HG03442 (cell line): Measurements from ENCODE around the gene PTCSC3.
"Not testable (repeated sequence)": the region's sequence is repeated elsewhere in the genome, so short reads cannot be mapped to it uniquely, and the experiment has no call there.

Experiments used
- ATAC-seq: cut with Tn5 transposase; IDR thresholded peaks from one replicate; pipeline ENCODE4 v1.9.1; 2021; ENCODE audit warnings: mild to moderate bottlenecking, moderate library complexity; ENCODE audit not compliant: unreplicated experiment

Gene PTCSC3

DNA sequence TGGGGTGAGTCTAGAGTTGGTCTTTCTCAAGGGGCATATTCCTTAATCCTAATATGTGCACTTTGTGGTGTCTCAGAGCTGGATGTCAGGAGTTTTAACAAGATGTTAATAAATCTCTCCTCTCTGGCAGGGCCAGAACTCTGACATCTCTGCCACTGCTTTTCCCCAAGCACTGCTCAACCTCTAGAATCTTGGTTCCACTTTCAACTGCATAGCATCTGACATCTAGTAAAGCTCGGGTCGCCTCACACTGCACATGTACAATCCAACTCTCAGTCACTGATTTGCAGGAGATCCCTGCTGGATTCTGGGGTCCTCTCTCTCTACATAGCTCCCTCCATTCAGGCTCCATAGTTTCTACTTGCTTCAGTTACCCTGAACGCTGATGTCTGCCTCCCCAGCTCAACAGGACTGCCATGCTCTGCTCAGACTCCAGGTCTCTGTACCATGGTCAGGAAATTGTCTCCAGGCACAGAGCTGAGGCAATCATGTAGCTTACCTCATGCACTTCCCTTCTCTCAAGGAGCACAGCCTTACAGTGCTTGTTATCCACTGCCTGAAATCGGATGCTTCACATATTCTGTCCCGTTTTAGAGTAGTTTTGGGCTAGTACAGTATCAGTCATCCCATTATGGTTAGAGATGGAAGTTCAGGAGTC lies 1.6 kb downstream of the PTCSC3 start:
- ATAC-seq, result no peak

DNA sequence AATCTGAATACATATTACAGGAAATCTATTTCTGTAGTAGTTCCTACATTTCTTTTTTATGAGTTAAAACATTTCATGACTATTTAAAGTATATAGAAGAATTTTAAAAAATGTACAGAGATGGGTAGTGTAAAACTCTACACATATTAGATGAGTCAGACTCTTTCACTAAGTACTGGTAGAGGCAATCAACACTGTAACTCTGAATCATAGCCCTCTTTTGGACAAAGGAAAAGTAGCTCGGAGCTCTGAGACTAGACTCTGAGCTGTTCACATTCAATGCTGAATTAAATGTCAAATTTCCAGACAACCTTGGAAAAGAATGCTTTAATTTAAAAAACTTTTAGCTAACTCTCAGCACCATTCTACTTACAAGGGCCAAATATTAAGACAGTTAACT lies 3.4 kb downstream of the PTCSC3 start:
- ATAC-seq, result no peak

DNA sequence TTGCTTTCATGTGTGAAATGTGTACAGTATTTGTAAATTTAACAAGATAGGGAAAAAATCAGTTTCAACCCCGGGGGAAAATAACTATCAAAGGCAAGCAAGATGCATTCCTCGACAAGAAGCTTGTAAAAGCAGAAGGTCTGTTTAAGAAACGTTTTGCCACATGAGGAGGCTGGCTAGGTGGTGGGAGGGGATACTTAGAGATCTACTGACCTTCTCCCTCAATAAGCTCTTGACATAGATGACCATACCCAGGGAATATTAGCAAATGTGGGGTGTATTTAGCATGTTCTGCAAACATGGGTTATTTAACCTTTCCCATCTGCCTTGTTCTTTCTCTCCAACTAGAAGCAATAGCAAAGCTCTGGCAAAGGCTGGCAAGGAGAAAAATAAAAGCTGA lies 4.9 kb downstream of the PTCSC3 start:
- no peak for ATAC-seq

DNA sequence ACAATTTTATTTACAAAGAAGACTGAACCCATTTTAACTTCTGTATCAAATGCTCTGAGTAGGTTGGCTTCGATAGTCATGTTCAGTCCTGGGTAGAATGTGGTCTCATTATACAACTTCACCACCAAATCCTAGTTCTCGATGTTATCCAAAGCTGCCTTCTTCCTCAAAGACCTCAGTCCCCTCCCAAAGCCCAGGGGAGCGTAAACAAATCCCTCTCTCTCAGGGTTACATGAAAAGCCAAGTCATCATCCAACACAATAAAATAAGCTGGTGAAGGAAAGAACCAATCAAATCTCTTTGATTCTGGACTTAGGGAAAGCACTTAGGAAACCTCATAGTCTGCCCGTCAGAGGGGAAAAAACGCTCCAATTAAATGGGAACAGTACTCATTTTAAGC lies 9.1 kb downstream of the PTCSC3 start:
- ATAC-seq, result no peak

DNA sequence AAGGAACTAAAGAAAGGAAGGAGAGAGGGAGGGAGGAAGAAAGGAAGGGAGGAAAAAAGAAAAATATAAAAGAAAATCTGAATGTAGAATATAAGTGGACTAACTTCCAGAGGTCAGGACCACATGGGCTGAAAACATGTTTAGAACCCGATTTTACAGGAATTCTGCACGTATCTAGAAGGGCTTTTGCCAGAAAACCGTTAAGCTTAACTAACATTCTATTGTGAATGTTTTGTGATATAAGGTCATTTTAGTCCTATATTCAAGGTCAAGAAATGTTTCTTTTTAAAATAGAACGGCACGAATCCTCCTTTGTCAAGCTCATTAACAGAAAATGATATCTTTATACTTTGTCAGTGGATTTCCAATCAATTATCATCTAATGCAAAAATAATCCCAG lies 13.1 kb downstream of the PTCSC3 start:
- ATAC-seq, result no peak

DNA sequence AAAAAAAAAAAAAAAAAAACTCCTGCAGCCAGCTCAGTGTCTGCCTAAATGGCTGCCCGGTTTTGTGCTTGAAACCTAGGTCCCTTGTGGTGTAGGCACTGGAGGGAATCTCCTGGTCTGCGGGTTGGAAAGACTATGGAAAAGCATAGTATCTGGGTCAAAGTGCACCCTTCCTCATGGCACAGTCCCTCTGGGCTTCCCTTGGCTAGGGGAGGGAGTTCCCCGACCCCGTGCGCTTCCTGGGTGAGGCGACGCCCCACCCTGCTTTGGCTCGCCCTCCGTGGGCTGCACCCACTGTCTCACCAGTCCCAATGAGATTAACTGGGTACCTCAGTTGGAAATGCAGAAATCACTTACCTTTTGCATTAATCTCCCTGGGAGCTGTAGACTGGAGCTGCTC lies 14.3 kb downstream of the PTCSC3 start:
- no peak for ATAC-seq

DNA sequence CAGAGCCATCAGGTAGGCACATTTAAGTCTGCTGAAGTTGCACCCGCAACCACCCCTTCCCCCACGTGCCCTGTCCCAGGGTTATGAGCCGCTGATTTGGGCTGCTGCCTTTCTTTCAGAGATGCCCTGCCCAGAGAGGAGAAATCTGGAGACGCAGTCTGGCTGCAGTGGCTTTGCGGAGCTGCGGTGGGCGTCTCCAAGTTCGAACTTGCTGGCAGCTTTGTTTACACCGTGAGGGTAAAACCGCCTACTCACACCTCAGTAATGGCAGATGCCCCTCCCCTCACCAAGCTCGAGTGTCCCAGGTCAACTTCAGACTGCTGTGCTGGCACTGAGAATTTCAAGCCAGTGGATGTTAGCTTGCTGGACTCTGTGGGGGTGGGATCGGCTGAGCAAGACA lies 14.7 kb downstream of the PTCSC3 start:
- no peak for ATAC-seq

DNA sequence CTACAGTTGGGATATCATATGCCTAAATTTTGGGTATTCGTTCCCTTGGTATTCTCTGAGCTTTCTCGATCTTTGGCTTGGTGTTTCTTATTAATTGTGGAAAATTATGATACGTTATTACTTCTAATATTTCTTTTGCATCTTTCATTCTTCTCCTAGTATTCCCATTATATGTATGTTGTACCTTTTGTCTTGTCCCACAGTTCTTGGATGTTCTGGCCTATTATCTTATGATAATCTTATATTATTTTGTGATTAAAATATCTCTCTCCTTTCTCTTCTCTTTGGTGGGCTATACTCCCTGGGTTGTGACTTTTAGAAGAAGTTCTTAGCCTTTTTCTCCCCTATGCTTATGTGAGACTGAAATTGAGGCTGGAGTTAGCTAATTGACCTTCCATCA lies 25.2 kb downstream of the PTCSC3 start:
- ATAC-seq, result no peak

DNA sequence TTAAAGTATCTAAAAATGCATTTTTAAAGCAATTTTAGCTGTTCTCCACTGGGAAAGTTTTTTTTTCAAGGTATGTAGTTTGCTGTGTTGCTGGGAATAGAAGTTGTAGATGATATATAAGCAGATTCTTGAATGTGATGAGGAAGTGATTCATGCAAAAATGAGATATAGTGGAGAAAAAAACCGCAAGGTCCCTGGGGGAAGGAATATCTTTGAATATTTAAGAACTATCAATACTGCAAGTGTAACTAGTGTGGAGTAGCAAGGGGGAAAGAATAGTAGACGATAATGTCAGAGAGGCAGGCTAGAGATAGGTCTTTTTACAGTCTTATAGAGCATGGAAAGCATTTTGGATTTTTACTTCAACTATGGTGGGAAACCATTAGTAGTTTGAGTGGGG lies 42.5 kb downstream of the PTCSC3 start:
- ATAC-seq, result no peak

DNA sequence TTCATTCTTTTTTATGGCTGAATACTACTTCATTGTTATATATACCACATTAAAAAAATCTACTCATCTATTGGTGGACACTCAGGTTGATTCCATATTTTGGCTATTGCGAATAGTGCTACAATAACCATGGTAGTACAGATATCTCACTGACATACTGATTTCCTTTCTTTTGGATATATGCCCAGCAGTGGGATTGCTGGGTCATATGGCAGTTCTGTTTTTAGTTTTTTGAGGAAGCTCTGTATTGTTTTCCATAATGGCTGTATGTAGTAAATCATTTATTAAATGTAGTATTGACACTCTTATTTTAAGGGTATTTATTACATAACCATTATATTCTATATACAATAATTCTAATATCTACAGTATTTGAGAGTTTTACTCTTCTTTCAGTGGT lies 43.7 kb downstream of the PTCSC3 start:
- ATAC-seq, result no peak

DNA sequence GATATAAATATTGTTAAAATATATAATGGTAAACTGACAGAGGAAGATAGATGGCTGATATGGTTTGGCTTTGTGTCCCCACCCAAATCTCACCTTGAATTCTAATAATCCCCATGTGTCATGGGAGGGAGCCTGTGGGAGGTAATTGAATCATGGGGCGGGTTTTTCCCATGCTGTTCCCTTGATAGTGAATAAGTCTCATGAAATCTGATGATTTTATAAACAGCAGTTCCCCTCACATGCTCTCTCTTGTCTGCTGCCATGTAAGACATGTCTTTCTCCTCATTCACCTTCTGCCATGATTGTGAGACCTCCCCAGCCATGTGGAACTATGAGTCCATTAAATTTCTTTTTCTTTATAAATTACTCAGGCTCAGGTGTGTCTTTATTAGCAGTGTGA lies 46.3 kb downstream of the PTCSC3 start:
- ATAC-seq, result no peak

DNA sequence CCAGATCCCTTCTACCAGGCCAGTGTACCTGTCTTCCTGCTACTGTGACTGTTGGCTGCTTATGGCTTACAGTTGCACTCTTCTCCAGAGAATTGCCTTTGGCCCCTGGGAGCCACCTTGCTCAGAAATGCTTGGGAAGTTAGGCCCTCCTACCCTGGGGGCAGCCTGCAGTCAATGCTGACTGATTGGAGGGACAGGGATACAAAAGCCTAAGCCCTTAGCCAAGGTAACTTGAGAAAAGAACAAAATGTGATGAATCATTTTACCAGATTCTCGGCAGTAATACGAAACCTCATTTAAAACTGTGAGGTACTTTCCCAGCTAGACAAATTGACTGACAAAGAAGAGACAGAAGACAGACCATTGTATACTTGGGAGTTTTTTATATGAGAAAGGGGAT lies 47.3 kb downstream of the PTCSC3 start:
- ATAC-seq, result no peak

DNA sequence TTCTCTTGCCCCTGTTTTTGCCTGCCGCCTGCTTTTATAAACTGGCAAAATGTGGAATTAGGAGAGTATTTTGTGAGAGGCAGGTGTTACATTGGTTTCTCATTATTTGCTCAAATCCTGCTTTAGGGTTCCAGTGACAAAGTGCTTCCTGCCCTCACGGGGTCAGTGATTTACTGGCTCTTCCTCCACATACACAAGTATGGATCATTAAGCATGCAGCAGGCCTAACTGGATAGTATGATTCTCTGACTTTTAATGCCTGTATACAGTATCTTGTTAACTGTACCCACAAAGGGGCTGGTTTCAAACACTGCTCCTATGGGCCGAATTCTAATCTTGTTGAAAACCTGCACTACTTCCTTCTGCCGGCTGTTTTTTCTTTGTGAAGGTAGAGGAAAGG lies 63.2 kb downstream of the PTCSC3 start:
- ATAC-seq, result no peak

DNA sequence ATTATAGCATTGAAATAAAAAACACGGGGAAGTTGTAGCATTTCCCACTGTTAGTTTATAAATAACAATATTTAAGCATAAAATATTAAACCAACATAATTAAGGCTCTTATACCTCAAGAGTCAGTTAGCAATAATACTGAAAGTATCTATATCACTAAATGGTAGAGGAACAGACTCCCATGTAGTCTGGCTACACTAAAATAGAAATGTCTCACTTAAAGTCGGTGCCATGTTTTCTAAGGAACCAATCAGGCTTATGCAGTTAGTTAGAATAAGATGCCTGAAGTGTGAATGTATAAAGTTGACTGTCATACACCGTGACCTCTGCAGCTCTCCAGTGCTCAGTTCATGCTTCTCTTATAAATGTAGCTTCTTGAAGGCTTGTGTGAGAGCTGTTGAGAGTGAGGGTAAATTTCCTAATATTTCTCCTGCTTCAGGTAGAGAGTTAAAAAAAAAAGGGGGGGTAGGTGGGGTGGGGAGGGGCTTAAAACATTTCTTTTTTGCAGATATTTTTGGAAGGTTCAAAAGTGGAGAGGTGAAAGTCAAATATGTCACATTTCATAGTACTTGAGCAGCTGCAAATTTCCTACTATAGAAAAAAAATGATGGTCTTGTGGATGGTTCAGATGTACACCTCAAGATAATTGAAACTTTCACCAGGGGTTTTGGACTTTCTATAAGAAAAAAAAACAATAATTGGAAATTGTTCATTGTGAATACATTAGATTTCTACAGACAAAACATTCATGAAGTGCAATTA lies 64.5 kb downstream of the PTCSC3 start:
- ATAC-seq, result no peak

DNA sequence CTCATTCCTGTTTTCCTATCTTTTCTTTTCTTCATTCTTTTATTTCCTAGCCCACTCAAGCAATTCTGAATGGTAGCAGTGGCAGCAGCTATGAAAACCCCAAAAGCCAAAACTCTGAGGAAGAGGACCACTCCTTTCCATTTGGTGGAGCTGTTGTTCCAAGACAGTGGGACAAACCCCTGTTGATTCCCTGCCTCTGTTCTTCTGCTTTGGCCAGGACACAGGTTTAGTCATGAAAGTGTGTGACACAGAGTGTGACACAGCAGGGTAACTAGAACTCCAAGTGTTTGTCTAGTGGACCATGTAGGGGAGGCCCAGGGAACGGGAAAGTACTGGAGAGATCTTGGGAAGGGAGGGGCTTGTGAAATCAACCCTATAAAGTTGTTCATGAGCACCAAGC lies 71.1 kb downstream of the PTCSC3 start:
- no peak for ATAC-seq

DNA sequence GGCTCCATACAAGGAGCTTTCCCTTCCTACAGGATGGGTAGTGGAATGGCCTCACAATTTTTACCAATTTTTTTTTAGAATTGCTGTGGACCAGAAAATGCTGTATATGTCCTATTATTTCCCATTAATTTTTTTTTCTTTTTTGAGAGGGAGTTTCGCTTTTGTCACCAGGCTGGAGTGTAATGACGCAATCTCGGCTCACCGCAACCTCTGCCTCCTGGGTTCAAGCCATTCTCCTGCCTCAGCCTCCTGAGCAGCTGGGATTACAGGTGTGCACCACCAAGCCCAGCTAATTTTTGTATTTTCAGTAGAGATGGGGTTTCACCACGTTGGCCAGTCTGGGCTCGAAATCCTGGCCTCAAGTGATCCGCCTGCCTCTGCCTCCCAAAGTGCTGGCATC lies 72.3 kb downstream of the PTCSC3 start:
- ATAC-seq, result not testable (repeated sequence)

DNA sequence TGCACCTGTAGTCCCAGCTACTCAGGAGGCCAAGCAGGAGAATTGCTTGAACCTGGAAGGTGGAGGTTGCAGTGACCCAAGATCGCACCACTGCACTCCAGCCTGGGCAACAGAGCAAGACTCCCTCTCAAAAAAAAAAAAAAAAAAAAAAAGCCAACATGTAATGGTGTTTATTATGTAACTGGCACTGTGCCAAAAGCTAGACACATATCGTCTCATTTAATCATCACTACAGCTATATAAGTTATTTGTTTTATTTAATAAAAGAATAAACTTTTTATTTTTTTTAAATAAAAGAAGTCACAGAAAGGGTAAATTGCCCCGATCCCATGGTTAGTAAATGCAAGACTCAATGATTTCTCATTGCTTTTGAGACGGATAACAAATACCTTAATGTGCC lies 76.9 kb downstream of the PTCSC3 start:
- no peak for ATAC-seq

DNA sequence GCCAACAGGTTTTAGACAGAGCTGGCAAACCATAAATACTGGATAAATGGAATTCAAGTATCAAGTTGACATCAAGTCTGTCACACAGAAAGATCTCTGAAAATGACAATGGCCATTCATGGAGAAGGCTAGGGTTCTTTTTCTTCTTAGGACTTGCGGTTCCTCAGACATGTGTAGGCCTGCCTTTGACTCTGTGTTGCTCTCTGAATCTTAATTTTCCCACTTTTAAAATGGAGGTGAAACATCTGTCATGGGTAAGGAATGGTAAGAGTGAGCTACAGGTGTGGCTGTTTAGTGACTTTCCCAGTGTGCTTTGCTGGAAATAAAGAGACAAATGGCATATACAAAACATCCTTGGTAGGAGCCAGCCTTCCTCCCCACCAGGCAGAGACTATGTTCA lies 79.2 kb downstream of the PTCSC3 start:
- no peak for ATAC-seq

DNA sequence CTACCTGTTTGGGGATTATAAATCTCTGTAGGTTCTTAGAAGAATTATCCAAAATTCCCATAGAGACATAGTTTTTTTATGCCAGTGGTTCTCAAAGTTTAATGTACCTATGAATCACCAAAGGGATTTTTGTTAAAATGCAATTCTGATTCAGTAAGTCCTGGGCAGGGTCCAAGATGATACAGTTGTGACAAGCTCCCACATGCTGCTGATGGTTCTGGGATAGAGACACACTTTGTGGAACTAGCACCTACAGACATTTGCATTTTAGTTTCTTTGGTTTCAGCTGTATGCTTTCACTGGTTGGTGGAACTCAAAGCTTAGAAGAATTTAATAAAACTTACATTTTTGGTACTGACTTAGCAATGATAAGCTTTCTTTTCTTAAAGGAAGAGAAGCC lies 80.4 kb downstream of the PTCSC3 start:
- ATAC-seq, result no peak

DNA sequence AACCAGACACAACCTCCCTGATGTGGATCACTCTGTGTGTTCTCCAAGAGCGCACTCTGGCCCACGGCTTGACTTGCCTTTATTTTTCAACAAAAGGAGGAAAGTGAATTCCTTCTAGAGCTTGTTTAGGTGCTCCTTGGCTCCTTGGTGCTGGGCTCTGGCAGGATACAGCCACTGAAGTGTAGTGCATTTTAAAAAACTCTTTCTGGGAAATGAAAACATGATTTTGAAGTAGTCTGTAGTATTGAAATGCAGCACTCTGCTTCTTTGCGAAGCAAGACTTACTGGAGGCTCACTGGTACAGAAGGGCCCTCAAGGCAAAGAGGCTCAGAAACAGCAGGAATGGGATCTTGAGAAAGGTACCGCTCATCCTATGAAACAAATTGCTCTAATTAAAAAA lies 81.6 kb downstream of the PTCSC3 start:
- ATAC-seq, result no peak

DNA sequence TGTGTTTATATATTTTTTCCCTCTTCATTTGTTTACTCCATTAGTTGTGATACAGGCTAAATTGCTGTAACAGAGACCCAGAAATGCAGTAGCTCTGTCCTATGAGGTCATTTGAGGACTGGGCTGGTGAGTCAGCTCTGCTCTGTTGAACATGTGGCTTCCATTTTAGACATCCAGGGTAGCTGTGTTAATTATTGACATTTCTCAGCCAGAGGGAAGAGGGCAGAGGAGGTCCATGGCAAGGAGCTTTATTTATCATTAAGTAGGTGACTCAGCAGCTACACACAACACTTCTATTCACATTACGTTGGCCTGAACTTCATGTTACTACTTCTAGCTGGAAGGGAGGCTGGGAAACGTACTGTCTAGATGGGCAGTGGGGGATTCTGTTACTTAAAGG lies 85.4 kb downstream of the PTCSC3 start:
- ATAC-seq, result peak; percentile 77

DNA sequence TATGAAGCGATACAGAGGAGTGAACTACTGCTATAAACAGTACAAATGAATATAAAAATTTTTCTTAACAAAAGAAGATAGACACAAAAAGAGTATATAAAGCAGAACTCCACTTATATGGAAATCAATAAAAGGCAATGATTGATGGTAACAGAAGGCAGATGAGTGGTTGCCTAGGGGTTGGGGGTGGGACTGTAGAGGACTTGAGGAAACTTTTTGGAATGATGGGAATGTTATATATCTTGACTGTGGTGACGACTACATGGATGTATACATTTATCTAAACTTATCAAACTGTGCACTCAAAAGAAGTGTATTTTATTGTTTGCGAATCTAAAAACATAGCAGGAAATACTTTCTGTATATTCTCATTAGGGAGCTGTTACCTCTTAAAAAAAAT lies 89.1 kb downstream of the PTCSC3 start:
- ATAC-seq, result no peak
